Measurements from ENCODE around the gene CRKL. TPM values are rescaled to one million over a fixed set of nuclear protein-coding genes. Genes with fewer than 3 reads are reported as not detected.
A peak's percentile ranks its signal among the peaks of the same experiment; 100 is the strongest.

The CRKL gene
- total RNA-seq, 1 experiment from 2014 or later = 82.5 TPM

DNA sequence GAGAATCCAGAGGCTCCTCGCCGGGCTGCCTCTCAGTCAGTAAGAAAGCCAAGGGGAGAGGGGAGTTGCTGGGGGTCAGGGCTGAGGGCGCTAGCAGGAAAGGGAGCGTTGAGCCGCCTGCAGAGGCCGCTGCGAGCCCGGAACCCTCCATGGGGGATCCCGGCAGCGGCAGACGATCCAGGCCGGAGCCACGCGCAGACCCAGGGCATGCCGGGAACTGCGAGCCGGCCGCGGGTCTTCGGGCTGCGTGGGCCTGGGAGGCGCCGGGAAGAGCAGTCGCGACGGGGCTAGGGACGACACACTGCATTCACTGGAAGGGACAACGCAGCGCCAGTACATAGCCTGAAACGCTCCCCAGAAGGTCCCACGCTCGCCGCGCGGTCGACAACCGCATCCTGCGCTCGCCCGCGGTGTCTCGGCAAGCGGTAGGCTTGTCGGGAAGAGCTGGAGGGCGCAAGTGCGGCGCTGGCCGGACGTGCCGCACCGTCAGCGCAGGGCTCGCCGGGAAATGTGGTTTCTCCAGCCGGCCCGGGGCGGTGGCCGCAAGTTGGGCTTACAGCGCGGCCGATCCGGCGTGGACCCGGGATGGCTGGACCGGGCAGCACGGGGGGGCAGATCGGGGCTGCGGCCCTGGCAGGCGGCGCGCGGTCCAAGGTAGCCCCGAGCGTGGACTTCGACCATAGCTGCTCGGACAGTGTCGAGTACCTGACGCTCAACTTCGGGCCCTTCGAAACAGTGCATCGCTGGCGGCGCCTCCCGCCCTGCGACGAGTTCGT lies 64.8 kb downstream of the CRKL start, which contains the start of gene LZTR1:
LZTR1 (plus strand) TSS at position 511 of the 776 bp plus-strand sequence; CDS start at position 586, 75 bp downstream.
- Histone ChIP-seq H3K27ac (ENCODE audit: low read depth, low read length, poor library complexity, severe bottlenecking) (peak within 1 kb of the TSS; percentile 87), H3K27me3 (replicated peaks; ENCODE audit: insufficient read depth, low read depth, low read length, poor library complexity) (no peaks in the 10 kb centered on the region), H3K4me3 (ENCODE audit: low read depth, low read length, poor library complexity, severe bottlenecking) (peak within 1 kb of the TSS; percentile 88), H3K4me1 (ENCODE audit: insufficient read depth, low read length, poor library complexity, severe bottlenecking) (peaks cover 5% of the 10 kb centered on the region), H3K36me3 (ENCODE audit: insufficient read depth, low read length, poor library complexity, severe bottlenecking) (peaks cover 18% of the 10 kb centered on the region), H3K9me3 (ENCODE audit: low read depth, low read length, poor library complexity, severe bottlenecking) (peaks cover 10% of the 10 kb centered on the region)
- DNase-seq (ENCODE audit: low spot score) = peak; percentile 86
- BruUV-seq (replicated peaks) = no TSS peak
- POLR2A ChIA-PET (ENCODE audit: low non-redundant PET) = no interaction called here
- intact Hi-C loops (cut with micrococcal nuclease; ENCODE audit: unreplicated experiment) = no loop called here
- CTCF ChIA-PET = interaction anchor here (0.6 to 1.3 kb wide), 4 partner anchors 10 to 730 kb away, joined by 3 read pairs; no protein-coding TSS in a partner anchor
- TF ChIP-seq CTCF (conservative IDR thresholded peaks at IDR 0.05; ENCODE audit: low read depth, low read length) (peak; percentile 69), EZH2 (IDR thresholded peaks at IDR 0.05; ENCODE audit: borderline replicate concordance, low read depth, low read length, poor library complexity, severe bottlenecking) (no peak)

GRCh38 chr22:20982563-20982882 lies 65.3 kb downstream of the CRKL start:
- no TSS peak for BruUV-seq (replicated peaks)
- CTCF ChIA-PET = interaction anchor here (0.6 to 1.3 kb wide), 3 partner anchors 10 to 66 kb away, joined by 3 read pairs; no protein-coding TSS in a partner anchor
- intact Hi-C loops (cut with micrococcal nuclease; ENCODE audit: unreplicated experiment) = no loop called here

DNA sequence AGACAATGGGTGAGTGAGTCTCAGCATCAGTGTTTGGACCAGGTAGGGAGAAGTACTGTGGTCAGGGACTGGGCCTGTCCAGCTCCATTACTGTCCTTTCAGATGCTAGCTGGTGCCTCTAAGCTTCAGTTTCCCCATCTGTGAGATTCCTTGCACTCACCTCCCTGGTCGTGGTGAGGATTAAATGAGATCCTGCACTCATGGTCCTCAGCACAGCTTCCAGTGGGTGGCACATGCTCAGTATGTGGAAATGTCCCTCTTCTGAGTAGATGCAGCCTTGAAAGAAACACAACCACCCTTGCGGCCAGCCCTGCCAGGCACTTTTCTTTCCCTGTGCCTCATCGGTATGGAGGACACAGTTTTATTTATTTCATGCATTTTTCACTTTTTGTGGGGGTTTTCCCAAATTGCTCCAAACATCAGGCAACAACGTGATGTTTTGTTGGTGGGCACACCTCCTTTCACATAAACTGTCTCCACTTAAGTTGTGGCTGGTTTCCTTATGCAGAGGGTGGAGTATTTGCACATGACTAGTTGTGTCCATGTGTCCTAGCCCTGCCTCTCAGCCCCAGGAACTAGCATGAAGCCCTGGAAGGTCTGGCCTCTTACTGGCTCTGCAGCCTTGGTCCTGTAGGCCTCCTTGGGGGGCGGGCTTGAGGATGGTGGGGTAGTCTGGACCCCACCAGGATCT lies 66.0 kb downstream of the CRKL start:
- POLR2A ChIA-PET (ENCODE audit: low non-redundant PET) = no interaction called here
- H3K27me3 ChIP-seq (replicated peaks; ENCODE audit: insufficient read depth, low read depth, low read length, poor library complexity) = no peaks in the 10 kb centered on the region
- no peak for TF ChIP-seq EZH2 (IDR thresholded peaks at IDR 0.05; ENCODE audit: borderline replicate concordance, low read depth, low read length, poor library complexity, severe bottlenecking)
- no peak for TF ChIP-seq CTCF (conservative IDR thresholded peaks at IDR 0.05; ENCODE audit: low read depth, low read length)
- H3K4me3 ChIP-seq (ENCODE audit: low read depth, low read length, poor library complexity, severe bottlenecking) = peak overlapping the region; percentile 88
- peaks cover 9% of the 10 kb centered on the region for H3K9me3 ChIP-seq (ENCODE audit: low read depth, low read length, poor library complexity, severe bottlenecking)
- peaks cover 18% of the 10 kb centered on the region for H3K36me3 ChIP-seq (ENCODE audit: insufficient read depth, low read length, poor library complexity, severe bottlenecking)
- H3K27ac ChIP-seq (ENCODE audit: low read depth, low read length, poor library complexity, severe bottlenecking) = no peak overlapping the region
- DNase-seq (ENCODE audit: low spot score) = no peak
- CTCF ChIA-PET = no interaction called here
- no TSS peak for BruUV-seq (replicated peaks)
- peaks cover 5% of the 10 kb centered on the region for H3K4me1 ChIP-seq (ENCODE audit: insufficient read depth, low read length, poor library complexity, severe bottlenecking)
- intact Hi-C loops (cut with micrococcal nuclease; ENCODE audit: unreplicated experiment) = no loop called here

More at GRCh38 chr22:20982563-20982882, 65.3 kb downstream of the CRKL start:
- POLR2A ChIA-PET (ENCODE audit: low non-redundant PET) = no interaction called here
- Histone ChIP-seq H3K36me3 (ENCODE audit: insufficient read depth, low read length, poor library complexity, severe bottlenecking) (peaks cover 18% of the 10 kb centered on the region), H3K27me3 (replicated peaks; ENCODE audit: insufficient read depth, low read depth, low read length, poor library complexity) (no peaks in the 10 kb centered on the region), H3K9me3 (ENCODE audit: low read depth, low read length, poor library complexity, severe bottlenecking) (peaks cover 10% of the 10 kb centered on the region), H3K27ac (ENCODE audit: low read depth, low read length, poor library complexity, severe bottlenecking) (peak overlapping the region; percentile 87), H3K4me1 (ENCODE audit: insufficient read depth, low read length, poor library complexity, severe bottlenecking) (peaks cover 5% of the 10 kb centered on the region), H3K4me3 (ENCODE audit: low read depth, low read length, poor library complexity, severe bottlenecking) (peak overlapping the region; percentile 88)
- DNase-seq (ENCODE audit: low spot score) = no peak
- TF ChIP-seq CTCF (conservative IDR thresholded peaks at IDR 0.05; ENCODE audit: low read depth, low read length) (no peak), EZH2 (IDR thresholded peaks at IDR 0.05; ENCODE audit: borderline replicate concordance, low read depth, low read length, poor library complexity, severe bottlenecking) (no peak)

Measured in A673 (cell line).